DMS 273 (cell line): ENCODE measurements around the gene KIAA0825.

Source experiments
- DNase-seq: peaks from one replicate; lab custom pipeline; 2025; ENCODE audit not compliant: unreplicated experiment; lab: John Stamatoyannopoulos, UW

KIAA0825 gene

DNA sequence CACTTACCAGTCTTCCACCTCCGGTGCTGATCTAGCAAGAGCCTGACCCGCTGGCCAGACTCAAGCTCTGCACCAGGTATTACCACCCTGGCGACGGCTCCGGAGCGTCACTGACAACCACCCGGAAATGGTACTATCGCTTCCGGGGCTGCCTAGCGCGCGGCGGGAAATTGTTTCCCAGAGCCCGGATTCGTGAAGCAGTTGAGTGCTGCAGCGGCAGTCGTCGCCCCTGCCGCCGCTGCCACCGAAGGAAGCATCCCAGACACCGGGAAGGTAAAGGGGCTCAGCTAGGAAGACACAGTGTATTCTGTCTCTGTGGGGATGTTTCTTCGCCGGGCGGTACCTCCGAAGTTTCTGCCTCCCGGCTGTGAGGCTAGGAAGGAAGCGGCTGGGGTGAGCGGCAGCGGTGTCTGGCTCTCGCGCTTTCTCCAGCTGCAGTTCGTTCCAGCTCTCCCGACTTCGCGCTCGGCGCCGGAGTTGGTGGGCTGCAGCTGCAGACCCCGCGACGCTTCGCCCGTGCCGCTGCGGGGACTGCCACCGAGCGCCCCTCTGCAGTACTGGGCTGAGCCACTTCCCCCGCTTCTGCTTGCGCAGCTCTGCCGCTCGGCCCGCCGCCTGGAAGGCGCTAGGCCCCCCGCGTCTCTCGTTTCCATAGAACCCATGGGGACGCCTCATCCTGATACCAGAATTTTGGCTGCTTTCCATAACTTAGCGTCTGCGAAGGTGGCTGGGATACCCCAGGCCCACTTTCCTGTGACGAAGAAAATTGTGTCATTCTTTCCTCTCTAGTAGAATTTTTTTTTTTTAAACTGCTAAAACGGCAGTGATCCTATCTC is at the start of gene KIAA0825, which contains the start of gene SLF1:
Gene KIAA0825 (minus strand): TSS at position 112 of the 836 bp plus-strand sequence. CDS start 81,478 bp downstream, outside the sequence.
Gene SLF1 (plus strand): TSS at position 177 of the 836 bp plus-strand sequence. CDS start 10,142 bp downstream, outside the sequence.
- peak; percentile 96 for DNase-seq

DNA sequence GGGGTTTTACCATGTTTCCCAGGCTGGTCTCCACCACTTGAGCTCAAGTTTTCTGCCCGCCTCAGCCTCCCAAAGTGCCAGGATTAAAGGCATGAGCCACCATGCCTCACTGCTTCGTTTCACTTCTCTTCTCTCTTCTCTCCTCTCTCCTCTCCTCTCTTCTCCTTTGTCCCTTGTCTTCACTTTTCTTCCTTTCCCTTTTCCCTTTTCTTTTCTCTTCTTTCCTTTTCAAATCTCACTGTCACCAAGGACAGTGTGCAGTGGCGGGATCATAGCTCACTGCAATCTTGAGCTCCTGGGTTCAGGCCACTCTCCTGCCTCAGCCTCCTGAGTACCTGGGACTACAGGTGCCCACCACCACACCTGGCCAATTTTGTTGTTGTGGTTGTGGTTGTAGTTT is 49.5 kb upstream of the KIAA0825 start:
- DNase-seq: no peak

- DNase-seq: no peak
Measured at GRCh38 chr5:94661086-94661485, 42.7 kb upstream of the KIAA0825 start.

- DNase-seq: no peak
Measured at GRCh38 chr5:94660506-94660905, 42.1 kb upstream of the KIAA0825 start.

GRCh38 chr5:94658272-94658671 is 39.9 kb upstream of the KIAA0825 start:
- DNase-seq: no peak

DNA sequence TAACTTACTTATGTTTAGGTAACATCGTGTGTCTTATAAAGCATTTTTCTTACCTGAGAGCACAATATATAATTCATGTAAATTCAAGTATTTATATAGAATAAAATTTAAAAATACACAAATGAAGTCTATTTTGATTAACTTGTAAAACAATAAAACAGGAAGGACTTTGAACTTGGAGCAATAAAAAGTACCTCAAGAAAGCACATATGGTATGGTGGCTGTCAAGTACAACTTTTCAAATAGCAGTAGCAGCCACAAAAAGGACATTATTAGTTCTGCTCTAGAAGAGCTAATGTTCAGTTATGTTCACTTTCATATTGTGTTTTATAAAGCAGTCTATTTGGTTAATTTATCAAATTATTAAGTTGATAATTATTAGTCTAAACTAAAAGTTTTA is 31.5 kb upstream of the KIAA0825 start:
- no peak for DNase-seq

DNA sequence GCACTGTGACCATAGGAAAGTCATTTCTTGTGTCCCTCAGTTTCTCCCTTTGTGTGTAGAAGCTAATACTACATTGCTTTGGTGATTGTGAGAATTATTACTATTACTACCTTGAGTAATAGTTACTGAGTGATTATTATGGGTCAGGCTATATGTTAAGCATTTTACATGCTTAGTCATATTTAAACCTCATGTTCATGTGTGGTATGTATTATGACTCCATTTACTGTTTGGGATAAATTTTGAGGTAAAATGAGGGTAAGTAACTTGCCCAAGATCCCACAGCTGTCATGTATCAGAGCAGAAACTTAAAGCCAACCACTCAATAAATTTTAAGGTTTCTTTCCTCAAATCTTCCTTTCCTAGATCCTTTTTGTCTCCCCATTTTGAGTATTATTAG is 28.4 kb upstream of the KIAA0825 start:
- DNase-seq: no peak

DNA sequence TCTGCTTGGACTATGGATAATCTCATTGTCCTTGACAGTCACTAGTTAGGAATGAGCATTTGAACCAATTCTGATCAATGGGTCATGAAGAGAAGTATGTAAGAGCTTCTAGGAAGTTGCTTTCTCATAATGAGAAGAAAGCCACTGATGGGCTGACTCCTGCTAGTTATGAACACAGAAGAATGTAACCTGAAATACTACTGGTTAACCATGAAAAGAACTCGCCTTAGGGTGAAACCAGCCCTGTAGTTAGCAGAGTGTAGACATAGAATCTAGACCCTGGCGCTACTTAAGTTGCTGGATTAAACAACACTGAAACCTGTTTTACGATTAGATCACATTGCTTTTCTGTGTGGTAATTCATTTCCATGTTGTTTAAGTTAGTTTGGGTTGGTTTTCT is 26.6 kb upstream of the KIAA0825 start:
- DNase-seq: no peak

DNA sequence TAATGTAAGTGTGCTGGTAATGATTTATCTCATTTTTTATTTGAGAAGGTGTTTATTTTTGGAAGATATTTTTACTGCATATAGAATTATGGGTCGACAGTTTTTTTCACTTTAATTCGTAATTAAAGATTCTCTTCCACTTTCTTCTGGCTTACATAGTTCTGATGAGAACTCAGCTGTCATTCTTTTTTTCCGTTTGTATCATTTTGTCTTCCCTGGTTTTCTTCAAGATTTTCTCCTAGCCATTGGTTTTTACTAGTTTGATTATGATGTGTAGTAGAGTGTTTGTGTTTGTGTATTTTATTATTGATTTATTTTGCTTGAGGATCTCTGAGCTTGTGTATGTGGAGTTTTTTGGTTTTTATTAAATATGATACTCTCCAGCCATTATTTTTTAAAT is 21.8 kb upstream of the KIAA0825 start:
- DNase-seq: no peak

DNA sequence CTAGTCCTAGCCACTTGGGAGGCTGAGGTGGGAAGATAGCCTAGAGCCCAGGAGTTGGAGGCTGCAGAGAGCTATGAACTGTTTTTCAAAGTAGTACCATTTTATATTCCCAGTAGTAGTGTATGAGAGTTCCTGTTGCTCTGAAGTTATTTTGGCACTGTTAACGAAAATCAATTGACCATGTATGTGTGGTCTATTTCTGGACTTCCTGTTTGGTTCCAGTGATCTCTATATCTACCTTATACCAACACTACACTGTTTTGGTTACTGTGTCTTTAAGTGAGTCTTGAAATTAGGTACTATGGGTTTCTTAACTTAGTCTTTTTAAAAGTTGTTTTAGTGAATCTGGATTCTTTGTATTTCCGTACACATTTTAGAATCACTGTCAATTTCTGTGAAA is 13.6 kb upstream of the KIAA0825 start:
- DNase-seq: no peak

DNA sequence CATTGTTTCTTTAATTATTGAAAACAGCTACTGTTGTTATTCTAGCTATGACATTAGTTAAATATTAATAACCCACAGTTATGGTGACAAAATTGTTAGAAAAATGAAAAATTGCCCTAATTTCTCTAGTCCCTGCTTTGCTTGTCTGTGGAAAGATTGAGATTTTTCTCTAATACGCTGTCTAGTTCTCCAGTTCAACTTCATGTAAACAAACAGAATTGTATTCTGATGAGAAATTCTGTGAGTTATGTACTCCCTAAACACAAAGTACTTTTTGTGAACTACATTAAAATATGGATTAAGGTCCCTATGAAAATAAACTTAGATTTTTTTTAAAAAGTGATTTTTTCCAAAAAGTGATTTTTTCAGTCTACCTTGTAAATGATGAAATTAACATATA is 8.8 kb upstream of the KIAA0825 start:
- no peak for DNase-seq

DNA sequence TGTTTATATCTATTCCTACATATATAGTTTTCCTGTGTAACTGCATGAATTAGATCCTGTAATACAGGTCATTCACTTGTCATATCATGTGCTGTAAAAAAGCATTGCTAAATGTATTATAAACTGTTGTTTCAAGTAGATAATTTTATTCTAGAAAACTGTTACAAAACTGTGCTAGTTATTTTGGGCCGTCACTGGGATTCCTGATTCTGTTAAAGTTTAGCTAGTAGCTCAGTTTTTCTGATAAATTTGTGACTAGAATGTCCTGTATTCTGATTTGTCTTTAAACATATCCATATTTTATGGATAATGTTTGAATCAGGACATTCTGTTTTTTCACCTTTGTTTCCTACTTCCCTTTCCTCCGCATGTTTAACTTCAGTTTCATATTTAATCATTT is 5.5 kb upstream of the KIAA0825 start:
- DNase-seq: no peak

GRCh38 chr5:94623011-94623410 is 4.6 kb upstream of the KIAA0825 start:
- DNase-seq: no peak

DNA sequence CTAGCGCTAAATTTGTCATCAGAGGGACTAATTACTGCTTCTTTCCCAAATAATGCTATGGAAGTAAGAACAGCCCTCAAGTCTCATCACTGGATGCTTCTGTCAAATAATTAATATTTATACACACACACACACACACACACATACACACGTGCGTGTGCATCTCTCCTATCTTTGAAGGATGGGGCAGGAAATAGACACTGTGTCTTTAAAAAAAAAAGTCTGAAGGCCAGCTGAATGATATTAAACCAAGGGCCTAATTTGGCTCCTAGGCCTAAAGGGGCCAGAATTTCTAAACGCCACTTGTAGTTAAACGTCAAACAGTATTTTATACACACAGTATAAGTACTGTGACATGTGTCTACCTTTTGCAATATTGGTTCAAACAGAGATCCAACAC is 3.4 kb upstream of the KIAA0825 start:
- no peak for DNase-seq

- DNase-seq: no peak
Measured at GRCh38 chr5:94620256-94620655, 1.9 kb upstream of the KIAA0825 start.

- peak; percentile 83 for DNase-seq
Measured at GRCh38 chr5:94618029-94618492, 343 bp downstream of the KIAA0825 start.

GRCh38 chr5:94615862-94616261 is 2.5 kb downstream of the KIAA0825 start:
- no peak for DNase-seq

DNA sequence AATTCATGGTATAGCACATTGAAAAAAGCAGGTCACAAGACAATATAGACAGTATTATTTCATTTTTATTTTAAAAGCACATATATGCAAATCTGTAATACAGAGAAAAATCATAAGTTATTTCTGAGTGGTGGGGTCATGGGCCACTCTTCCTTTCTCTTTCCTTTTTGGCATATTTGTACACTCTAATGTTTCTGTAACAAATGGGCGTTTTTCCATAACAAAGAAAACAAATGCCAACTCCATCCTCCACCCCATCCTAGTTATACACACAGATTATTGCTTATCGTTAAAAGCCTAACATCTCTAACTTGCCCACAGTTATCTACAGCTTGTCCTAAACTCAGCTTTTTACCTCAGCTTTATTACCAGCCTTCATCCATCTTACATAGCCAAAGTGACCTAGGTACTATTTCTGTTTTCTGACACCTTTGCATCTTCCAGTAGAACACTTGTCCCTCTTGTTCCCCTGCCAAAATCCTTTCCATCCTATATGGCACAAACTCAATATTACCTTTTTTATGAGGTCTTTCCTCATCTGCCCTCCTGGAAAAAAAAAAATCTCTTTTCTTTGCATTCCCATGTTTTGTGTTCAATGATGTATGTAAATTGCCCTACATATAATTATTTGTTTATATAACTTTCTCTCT is 4.1 kb downstream of the KIAA0825 start:
- DNase-seq: no peak

GRCh38 chr5:94613583-94613982 is 4.8 kb downstream of the KIAA0825 start:
- DNase-seq: peak; percentile 62

DNA sequence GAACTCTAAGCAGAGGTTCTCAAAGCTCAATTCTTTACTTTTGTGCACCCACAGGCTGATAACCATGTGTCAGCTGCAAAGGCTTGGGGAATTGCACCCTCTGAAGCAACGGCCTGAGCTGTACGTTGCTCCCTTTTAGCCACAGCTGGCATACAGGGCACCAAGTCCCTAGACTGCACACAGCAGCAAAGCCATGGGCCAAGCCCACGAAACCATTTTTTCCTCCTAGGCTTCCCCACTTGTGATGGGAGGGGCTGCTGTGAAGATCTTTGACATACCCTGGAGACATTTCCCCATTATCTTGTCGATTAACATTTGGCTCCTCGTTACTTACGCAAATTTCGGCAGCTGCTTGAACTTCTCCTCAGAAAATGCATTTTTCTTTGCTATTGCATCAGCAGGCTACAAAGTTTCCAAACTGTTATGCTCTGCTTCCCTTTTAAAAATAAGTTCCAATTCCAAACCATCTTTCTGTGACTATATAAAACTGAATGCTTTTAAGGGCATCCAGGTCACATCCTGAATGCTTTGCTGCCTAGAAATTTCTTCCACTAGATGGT is 23.0 kb downstream of the KIAA0825 start:
- no peak for DNase-seq

- no peak for DNase-seq
Measured at GRCh38 chr5:94577466-94578245, 40.7 kb downstream of the KIAA0825 start.
